WTC11 (cell line): ENCODE results near the gene SLC40A1. TPM values are rescaled to one million over a fixed set of nuclear protein-coding genes. Genes with fewer than 3 reads are reported as not detected.

Experiments
- ATAC-seq: fragments of 200-7000 bp; cut with Tn5 transposase; 2 replicates; pipeline ENCODE4 v1.10.0; 2021; ENCODE audit warnings: mild to moderate bottlenecking, moderate library complexity
- CTCF ChIA-PET: fragments of 300-600 bp; sonication (Branson Sonifier 250); formaldehyde crosslinking; loops from one replicate; lab custom pipeline; 2021; ENCODE audit warnings: antibody characterized with exemption; lab: Charles Lee
- POLR2A ChIA-PET: fragments of 350-600 bp; sonication (Branson Sonifier 250); formaldehyde crosslinking; loops from one replicate; lab custom pipeline; 2021; ENCODE audit warnings: antibody characterized with exemption; lab: Charles Lee
- DNase-seq: peaks from one replicate; pipeline ENCODE4 v3.0.0; 2021; ENCODE audit warnings: low spot score
- H3K27ac Mint-ChIP-seq: 2 replicates; pipeline ENCODE4 v1.8.0; 2021; ENCODE audit warnings: mixed read lengths
- H3K27me3 Mint-ChIP-seq: 2 replicates; pipeline ENCODE4 v1.8.0; 2021; ENCODE audit warnings: low read depth, mild to moderate bottlenecking, moderate library complexity, mixed read lengths
- H3K36me3 Mint-ChIP-seq: 2 replicates; pipeline ENCODE4 v1.8.0; 2021; ENCODE audit warnings: mixed read lengths
- H3K4me1 Mint-ChIP-seq: 2 replicates; pipeline ENCODE4 v1.8.0; 2022; ENCODE audit warnings: mixed read lengths
- H3K4me3 Mint-ChIP-seq: 2 replicates; pipeline ENCODE4 v1.8.0; 2021; ENCODE audit warnings: mild to moderate bottlenecking, moderate library complexity, mixed read lengths
- H3K9me3 Mint-ChIP-seq: 2 replicates; pipeline ENCODE4 v1.8.0; 2021; ENCODE audit warnings: mixed read lengths
- TEAD4 ChIP-seq: sonication (generic); formaldehyde crosslinking; IDR thresholded peaks from 2 replicates; pipeline ENCODE4 v1.8.0; 2022; ENCODE audit warnings: mild to moderate bottlenecking, missing genetic modification reagents
- TP53 ChIP-seq: sonication (generic); formaldehyde crosslinking; IDR thresholded peaks from 2 replicates; pipeline ENCODE4 v1.8.1; 2023; ENCODE audit warnings: mild to moderate bottlenecking, missing genetic modification reagents
- ZNF138 ChIP-seq: sonication (generic); formaldehyde crosslinking; conservative IDR thresholded peaks from 2 replicates; pipeline ENCODE4 v1.8.1; 2022; ENCODE audit warnings: mild to moderate bottlenecking, moderate library complexity, missing genetic modification reagents
- ZNF423 ChIP-seq: fragments of 250-450 bp; sonication (Bioruptor Pico); IDR thresholded peaks from 2 replicates; pipeline ENCODE4 v2.1.2; 2022; ENCODE audit warnings: mild to moderate bottlenecking, moderate library complexity
- total RNA-seq: library from RNA; stranded (reverse); gene quantifications from 3 replicates; pipeline ENCODE4 v1.2.3, GENCODE V29; 2021
- TF ChIP-seq, protein P1 (sequence below): fragments of 250-450 bp; sonication (Bioruptor Pico); IDR thresholded peaks from 2 replicates; pipeline ENCODE4 v2.1.2; 2022; ENCODE audit warnings: mild to moderate bottlenecking, moderate library complexity
- TF ChIP-seq, protein P2 (sequence below): sonication (generic); formaldehyde crosslinking; IDR thresholded peaks from 2 replicates; pipeline ENCODE4 v1.8.1; 2023; ENCODE audit warnings: mild to moderate bottlenecking, missing genetic modification reagents, moderate library complexity
- TF ChIP-seq, protein P3 (sequence below): sonication (generic); formaldehyde crosslinking; IDR thresholded peaks from 2 replicates; pipeline ENCODE4 v1.8.0; 2023; ENCODE audit warnings: missing genetic modification reagents
- TF ChIP-seq, protein P4 (sequence below): sonication (generic); formaldehyde crosslinking; IDR thresholded peaks from 2 replicates; pipeline ENCODE4 v1.8.1; 2022; ENCODE audit warnings: missing genetic modification reagents, borderline replicate concordance
- TF ChIP-seq, protein P5 (sequence below): fragments of 250-450 bp; sonication (Bioruptor Pico); IDR thresholded peaks from 2 replicates; pipeline ENCODE4 v1.9.0; 2021; ENCODE audit warnings: mild to moderate bottlenecking
- TF ChIP-seq, protein P6 (sequence below): sonication (generic); formaldehyde crosslinking; IDR thresholded peaks from 2 replicates; pipeline ENCODE4 v1.8.0; 2023; ENCODE audit warnings: missing genetic modification reagents, mild to moderate bottlenecking, borderline replicate concordance

SLC40A1 gene
- total RNA-seq, 1 experiment from 2014 or later: 0.57 TPM

DNA sequence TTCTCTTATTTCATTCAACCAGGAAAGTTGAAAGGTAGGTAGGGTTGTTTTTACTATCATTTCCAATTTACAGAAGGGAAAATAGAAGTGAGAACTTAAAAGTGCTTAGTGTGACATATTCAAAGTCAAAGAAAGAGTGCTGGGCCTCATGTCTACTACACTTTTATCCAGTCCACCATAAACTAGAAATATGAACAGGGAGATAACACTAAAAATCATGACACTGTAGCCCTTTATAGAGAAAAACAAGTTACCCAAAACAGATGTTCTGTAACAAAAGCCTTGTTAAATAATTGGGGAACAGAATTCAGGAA, 20.4 kb downstream of the SLC40A1 start:
- TF ChIP-seq, protein P1, sequence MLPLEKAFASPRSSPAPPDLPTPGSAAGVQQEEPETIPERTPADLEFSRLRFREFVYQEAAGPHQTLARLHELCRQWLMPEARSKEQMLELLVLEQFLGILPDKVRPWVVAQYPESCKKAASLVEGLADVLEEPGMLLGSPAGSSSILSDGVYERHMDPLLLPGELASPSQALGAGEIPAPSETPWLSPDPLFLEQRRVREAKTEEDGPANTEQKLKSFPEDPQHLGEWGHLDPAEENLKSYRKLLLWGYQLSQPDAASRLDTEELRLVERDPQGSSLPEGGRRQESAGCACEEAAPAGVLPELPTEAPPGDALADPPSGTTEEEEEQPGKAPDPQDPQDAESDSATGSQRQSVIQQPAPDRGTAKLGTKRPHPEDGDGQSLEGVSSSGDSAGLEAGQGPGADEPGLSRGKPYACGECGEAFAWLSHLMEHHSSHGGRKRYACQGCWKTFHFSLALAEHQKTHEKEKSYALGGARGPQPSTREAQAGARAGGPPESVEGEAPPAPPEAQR: no peak
- TF ChIP-seq ZNF138: no peak

DNA sequence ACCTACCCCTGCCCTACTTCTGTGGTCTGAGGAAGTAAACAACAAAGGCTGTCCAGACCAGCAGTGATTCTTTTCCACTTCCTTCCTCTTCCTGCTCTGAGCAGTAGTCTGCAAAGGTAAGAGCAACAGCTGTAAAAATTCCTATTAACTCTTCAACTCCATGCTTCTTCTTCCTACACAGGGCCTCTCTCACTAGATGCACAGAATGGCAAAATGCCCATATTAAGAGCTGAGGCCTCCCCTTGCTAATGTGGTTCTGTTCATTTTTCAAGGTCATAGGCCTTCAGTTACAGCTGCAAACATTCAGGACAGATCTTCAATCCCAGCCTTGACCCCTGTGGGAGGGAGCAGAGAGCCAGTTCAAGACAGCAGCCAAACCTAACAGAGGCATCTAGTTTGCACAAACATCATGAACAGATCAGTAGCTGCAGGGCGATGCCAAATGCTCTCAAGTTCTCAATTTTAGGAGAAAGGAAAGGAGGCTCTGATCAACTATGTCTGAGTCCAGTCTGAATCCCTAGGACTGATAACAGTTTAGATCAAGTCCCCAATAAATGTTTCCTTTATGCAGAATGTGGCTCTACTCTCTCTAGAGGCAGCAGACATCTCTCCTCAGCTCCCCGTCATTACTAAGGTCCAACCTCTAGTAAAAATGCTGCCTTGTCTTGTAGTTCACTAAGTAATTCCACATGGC, 20.9 kb downstream of the SLC40A1 start:
- H3K4me1 Mint-ChIP-seq: peaks cover 15% of the 10 kb centered on the region
- no peaks in the 10 kb centered on the region for H3K36me3 Mint-ChIP-seq
- CTCF ChIA-PET: interaction anchor here (1.0 kb wide), 1 partner anchor 101 kb away, joined by 3 read pairs; no protein-coding TSS in a partner anchor
- ATAC-seq (no peak), DNase-seq (no peak)
- H3K9me3 Mint-ChIP-seq: no peaks in the 10 kb centered on the region
- H3K27ac Mint-ChIP-seq: no peak overlapping the region
- no peak overlapping the region for H3K4me3 Mint-ChIP-seq
- TF ChIP-seq ZNF138 (no peak), TEAD4 (no peak), TP53 (CRISPR knock-in tag) (no peak), ZNF423 (CRISPR knock-in tag) (no peak)
- TF ChIP-seq, protein P2, sequence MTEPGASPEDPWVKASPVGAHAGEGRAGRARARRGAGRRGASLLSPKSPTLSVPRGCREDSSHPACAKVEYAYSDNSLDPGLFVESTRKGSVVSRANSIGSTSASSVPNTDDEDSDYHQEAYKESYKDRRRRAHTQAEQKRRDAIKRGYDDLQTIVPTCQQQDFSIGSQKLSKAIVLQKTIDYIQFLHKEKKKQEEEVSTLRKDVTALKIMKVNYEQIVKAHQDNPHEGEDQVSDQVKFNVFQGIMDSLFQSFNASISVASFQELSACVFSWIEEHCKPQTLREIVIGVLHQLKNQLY (CRISPR knock-in tag): no peak
- TF ChIP-seq, protein P3, sequence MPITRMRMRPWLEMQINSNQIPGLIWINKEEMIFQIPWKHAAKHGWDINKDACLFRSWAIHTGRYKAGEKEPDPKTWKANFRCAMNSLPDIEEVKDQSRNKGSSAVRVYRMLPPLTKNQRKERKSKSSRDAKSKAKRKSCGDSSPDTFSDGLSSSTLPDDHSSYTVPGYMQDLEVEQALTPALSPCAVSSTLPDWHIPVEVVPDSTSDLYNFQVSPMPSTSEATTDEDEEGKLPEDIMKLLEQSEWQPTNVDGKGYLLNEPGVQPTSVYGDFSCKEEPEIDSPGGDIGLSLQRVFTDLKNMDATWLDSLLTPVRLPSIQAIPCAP (CRISPR knock-in tag): no peak
- TF ChIP-seq, protein P4, sequence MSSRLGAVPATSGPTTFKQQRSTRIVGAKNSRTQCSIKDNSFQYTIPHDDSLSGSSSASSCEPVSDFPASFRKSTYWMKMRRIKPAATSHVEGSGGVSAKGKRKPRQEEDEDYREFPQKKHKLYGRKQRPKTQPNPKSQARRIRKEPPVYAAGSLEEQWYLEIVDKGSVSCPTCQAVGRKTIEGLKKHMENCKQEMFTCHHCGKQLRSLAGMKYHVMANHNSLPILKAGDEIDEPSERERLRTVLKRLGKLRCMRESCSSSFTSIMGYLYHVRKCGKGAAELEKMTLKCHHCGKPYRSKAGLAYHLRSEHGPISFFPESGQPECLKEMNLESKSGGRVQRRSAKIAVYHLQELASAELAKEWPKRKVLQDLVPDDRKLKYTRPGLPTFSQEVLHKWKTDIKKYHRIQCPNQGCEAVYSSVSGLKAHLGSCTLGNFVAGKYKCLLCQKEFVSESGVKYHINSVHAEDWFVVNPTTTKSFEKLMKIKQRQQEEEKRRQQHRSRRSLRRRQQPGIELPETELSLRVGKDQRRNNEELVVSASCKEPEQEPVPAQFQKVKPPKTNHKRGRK (CRISPR knock-in tag): no peak
- TF ChIP-seq, protein P5, sequence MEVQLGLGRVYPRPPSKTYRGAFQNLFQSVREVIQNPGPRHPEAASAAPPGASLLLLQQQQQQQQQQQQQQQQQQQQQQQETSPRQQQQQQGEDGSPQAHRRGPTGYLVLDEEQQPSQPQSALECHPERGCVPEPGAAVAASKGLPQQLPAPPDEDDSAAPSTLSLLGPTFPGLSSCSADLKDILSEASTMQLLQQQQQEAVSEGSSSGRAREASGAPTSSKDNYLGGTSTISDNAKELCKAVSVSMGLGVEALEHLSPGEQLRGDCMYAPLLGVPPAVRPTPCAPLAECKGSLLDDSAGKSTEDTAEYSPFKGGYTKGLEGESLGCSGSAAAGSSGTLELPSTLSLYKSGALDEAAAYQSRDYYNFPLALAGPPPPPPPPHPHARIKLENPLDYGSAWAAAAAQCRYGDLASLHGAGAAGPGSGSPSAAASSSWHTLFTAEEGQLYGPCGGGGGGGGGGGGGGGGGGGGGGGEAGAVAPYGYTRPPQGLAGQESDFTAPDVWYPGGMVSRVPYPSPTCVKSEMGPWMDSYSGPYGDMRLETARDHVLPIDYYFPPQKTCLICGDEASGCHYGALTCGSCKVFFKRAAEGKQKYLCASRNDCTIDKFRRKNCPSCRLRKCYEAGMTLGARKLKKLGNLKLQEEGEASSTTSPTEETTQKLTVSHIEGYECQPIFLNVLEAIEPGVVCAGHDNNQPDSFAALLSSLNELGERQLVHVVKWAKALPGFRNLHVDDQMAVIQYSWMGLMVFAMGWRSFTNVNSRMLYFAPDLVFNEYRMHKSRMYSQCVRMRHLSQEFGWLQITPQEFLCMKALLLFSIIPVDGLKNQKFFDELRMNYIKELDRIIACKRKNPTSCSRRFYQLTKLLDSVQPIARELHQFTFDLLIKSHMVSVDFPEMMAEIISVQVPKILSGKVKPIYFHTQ (CRISPR knock-in tag): no peak
- TF ChIP-seq, protein P6, sequence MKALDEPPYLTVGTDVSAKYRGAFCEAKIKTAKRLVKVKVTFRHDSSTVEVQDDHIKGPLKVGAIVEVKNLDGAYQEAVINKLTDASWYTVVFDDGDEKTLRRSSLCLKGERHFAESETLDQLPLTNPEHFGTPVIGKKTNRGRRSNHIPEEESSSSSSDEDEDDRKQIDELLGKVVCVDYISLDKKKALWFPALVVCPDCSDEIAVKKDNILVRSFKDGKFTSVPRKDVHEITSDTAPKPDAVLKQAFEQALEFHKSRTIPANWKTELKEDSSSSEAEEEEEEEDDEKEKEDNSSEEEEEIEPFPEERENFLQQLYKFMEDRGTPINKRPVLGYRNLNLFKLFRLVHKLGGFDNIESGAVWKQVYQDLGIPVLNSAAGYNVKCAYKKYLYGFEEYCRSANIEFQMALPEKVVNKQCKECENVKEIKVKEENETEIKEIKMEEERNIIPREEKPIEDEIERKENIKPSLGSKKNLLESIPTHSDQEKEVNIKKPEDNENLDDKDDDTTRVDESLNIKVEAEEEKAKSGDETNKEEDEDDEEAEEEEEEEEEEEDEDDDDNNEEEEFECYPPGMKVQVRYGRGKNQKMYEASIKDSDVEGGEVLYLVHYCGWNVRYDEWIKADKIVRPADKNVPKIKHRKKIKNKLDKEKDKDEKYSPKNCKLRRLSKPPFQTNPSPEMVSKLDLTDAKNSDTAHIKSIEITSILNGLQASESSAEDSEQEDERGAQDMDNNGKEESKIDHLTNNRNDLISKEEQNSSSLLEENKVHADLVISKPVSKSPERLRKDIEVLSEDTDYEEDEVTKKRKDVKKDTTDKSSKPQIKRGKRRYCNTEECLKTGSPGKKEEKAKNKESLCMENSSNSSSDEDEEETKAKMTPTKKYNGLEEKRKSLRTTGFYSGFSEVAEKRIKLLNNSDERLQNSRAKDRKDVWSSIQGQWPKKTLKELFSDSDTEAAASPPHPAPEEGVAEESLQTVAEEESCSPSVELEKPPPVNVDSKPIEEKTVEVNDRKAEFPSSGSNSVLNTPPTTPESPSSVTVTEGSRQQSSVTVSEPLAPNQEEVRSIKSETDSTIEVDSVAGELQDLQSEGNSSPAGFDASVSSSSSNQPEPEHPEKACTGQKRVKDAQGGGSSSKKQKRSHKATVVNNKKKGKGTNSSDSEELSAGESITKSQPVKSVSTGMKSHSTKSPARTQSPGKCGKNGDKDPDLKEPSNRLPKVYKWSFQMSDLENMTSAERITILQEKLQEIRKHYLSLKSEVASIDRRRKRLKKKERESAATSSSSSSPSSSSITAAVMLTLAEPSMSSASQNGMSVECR (CRISPR knock-in tag): no peak
- H3K27me3 Mint-ChIP-seq: no peaks in the 10 kb centered on the region
- POLR2A ChIA-PET: no interaction called here

More for the DNA sequence above, 20.4 kb downstream of the SLC40A1 start:
- H3K27ac Mint-ChIP-seq: no peak overlapping the region
- ATAC-seq: no peak
- no peak overlapping the region for H3K4me3 Mint-ChIP-seq
- H3K27me3 Mint-ChIP-seq: no peaks in the 10 kb centered on the region
- CTCF ChIA-PET: interaction anchor here (1.0 kb wide), 1 partner anchor 100 kb away, joined by 3 read pairs; no protein-coding TSS in a partner anchor
- DNase-seq: no peak
- POLR2A ChIA-PET: no interaction called here
- no peaks in the 10 kb centered on the region for H3K9me3 Mint-ChIP-seq
- peaks cover 14% of the 10 kb centered on the region for H3K4me1 Mint-ChIP-seq
- no peaks in the 10 kb centered on the region for H3K36me3 Mint-ChIP-seq
